H9 (cell line): ENCODE results near the gene IL1RAPL1. TPM values are rescaled to one million over a fixed set of nuclear protein-coding genes. Genes with fewer than 3 reads are reported as not detected.

Source experiments
- DNase-seq: peaks from one replicate; pipeline ENCODE4 v3.0.0-alpha.2; 2017
- H2AFZ ChIP-seq: one replicate; pipeline ENCODE4 v1.6.1; 2013; ENCODE audit warnings: mild to moderate bottlenecking, low read length, control low read depth, moderate library complexity
- H2AK5ac ChIP-seq: 2 replicates; pipeline ENCODE4 v1.6.1; 2013; ENCODE audit warnings: low read length, control low read depth, mixed read lengths; ENCODE audit not compliant: insufficient read length
- H2BK120ac ChIP-seq: one replicate; pipeline ENCODE4 v1.6.1; 2013; ENCODE audit warnings: low read depth, mild to moderate bottlenecking, low read length, control low read depth, inconsistent platforms; ENCODE audit not compliant: poor library complexity, severe bottlenecking
- H2BK12ac ChIP-seq: 2 replicates; pipeline ENCODE4 v1.6.1; 2013; ENCODE audit warnings: low read length, control low read depth, mixed read lengths, low read depth; ENCODE audit not compliant: insufficient read length
- H2BK15ac ChIP-seq: 2 replicates; pipeline ENCODE4 v1.6.1; 2013; ENCODE audit warnings: low read depth, low read length, control low read depth
- H2BK20ac ChIP-seq: one replicate; pipeline ENCODE4 v1.6.1; 2013; ENCODE audit warnings: low read depth, mild to moderate bottlenecking, low read length, control low read depth, inconsistent platforms; ENCODE audit not compliant: poor library complexity, severe bottlenecking
- H2BK5ac ChIP-seq: 2 replicates; pipeline ENCODE4 v1.6.1; 2013; ENCODE audit warnings: low read length, control low read depth, mixed read lengths; ENCODE audit not compliant: insufficient read length
- H3K14ac ChIP-seq: 2 replicates; pipeline ENCODE4 v1.6.1; 2013; ENCODE audit warnings: low read length, control low read depth; ENCODE audit not compliant: insufficient read depth
- H3K18ac ChIP-seq: 2 replicates; pipeline ENCODE4 v1.6.1; 2013; ENCODE audit warnings: low read depth, mild to moderate bottlenecking, mixed read lengths, low read length, control low read depth; ENCODE audit not compliant: insufficient read length
- H3K23ac ChIP-seq: 2 replicates; pipeline ENCODE4 v1.6.1; 2013; ENCODE audit warnings: low read length, control low read depth, mixed read lengths, low read depth; ENCODE audit not compliant: insufficient read length
- H3K23me2 ChIP-seq: 2 replicates; pipeline ENCODE4 v1.6.1; 2013; ENCODE audit warnings: low read depth, mild to moderate bottlenecking, mixed read lengths, low read length, control low read depth; ENCODE audit not compliant: insufficient read length, poor library complexity, severe bottlenecking
- H3K27ac ChIP-seq: 2 replicates; pipeline ENCODE4 v1.5.1; 2013; ENCODE audit warnings: low read length, control low read depth, mixed read lengths, low read depth; ENCODE audit not compliant: insufficient read length
- H3K27me3 ChIP-seq: 2 replicates; pipeline ENCODE4 v1.6.1; 2013; ENCODE audit warnings: low read length, control low read depth, inconsistent platforms; ENCODE audit not compliant: insufficient read depth
- H3K4ac ChIP-seq: 2 replicates; pipeline ENCODE4 v1.6.1; 2013; ENCODE audit warnings: low read depth, mild to moderate bottlenecking, control low read depth, inconsistent platforms, low read length, moderate library complexity
- H3K4me1 ChIP-seq: 2 replicates; pipeline ENCODE4 v1.6.1; 2013; ENCODE audit warnings: low read length, control low read depth, inconsistent platforms; ENCODE audit not compliant: insufficient read depth
- H3K4me2 ChIP-seq: 2 replicates; pipeline ENCODE4 v1.6.1; 2013; ENCODE audit warnings: low read length, control low read depth, mixed read lengths; ENCODE audit not compliant: insufficient read length, insufficient read depth
- H3K56ac ChIP-seq: 2 replicates; pipeline ENCODE4 v1.6.1; 2013; ENCODE audit warnings: low read depth, mild to moderate bottlenecking, mixed read lengths, low read length, control low read depth; ENCODE audit not compliant: insufficient read length
- H3K79me1 ChIP-seq: 2 replicates; pipeline ENCODE4 v1.6.1; 2013; ENCODE audit warnings: low read depth, mild to moderate bottlenecking, moderate library complexity, low read length, control low read depth, inconsistent platforms; ENCODE audit not compliant: insufficient read depth, poor library complexity, severe bottlenecking
- H3K79me2 ChIP-seq: 2 replicates; pipeline ENCODE4 v1.6.1; 2013; ENCODE audit warnings: low read length, control low read depth, inconsistent platforms; ENCODE audit not compliant: insufficient read depth
- H3K9ac ChIP-seq: 2 replicates; pipeline ENCODE4 v1.6.1; 2013; ENCODE audit warnings: low read length, control low read depth, mixed read lengths; ENCODE audit not compliant: insufficient read length; ENCODE audit errors: extremely low read depth
- H3K9me3 ChIP-seq: one replicate; pipeline ENCODE4 v1.6.1; 2013; ENCODE audit warnings: low read depth, low read length, inconsistent platforms; ENCODE audit not compliant: control insufficient read depth
- H3T11ph ChIP-seq: one replicate; pipeline ENCODE4 v1.6.1; 2013; ENCODE audit warnings: mild to moderate bottlenecking, low read length, control low read depth, inconsistent platforms
- H4K20me1 ChIP-seq: one replicate; pipeline ENCODE4 v1.6.1; 2013; ENCODE audit not compliant: control insufficient read depth, insufficient read length, insufficient read depth
- H4K5ac ChIP-seq: 2 replicates; pipeline ENCODE4 v1.6.1; 2013; ENCODE audit warnings: low read depth, mild to moderate bottlenecking, mixed read lengths, low read length, control low read depth; ENCODE audit not compliant: insufficient read length
- H4K8ac ChIP-seq: replicated peaks from 2 replicates; pipeline ENCODE4 v1.6.1; 2013; ENCODE audit warnings: low read length, control low read depth, mixed read lengths, low read depth; ENCODE audit not compliant: insufficient read length
- H4K91ac ChIP-seq: 2 replicates; pipeline ENCODE4 v1.6.1; 2013; ENCODE audit warnings: low read depth, mild to moderate bottlenecking, moderate library complexity, mixed read lengths, low read length, control low read depth; ENCODE audit not compliant: insufficient read length
- H3K27ac Mint-ChIP-seq, 3 experiments: 2 replicates in 2 of 3; 3 replicates in 1 of 3; pipeline ENCODE4 v1.8.0; 2020 to 2021; ENCODE audit warnings: mixed read lengths in 3 of 3, mild to moderate bottlenecking in 1 of 3, moderate library complexity in 1 of 3
- H3K27me3 Mint-ChIP-seq: 2 replicates; pipeline ENCODE4 v1.8.0; 2021; ENCODE audit warnings: low read depth, mild to moderate bottlenecking, moderate library complexity, mixed read lengths
- H3K36me3 Mint-ChIP-seq, 3 experiments: 2 replicates in 2 of 3; 3 replicates in 1 of 3; pipeline ENCODE4 v1.8.0; 2020 to 2021; ENCODE audit warnings: low read depth in 3 of 3, mixed read lengths in 3 of 3; ENCODE audit not compliant: insufficient read depth in 1 of 3
- H3K4me1 Mint-ChIP-seq, 2 experiments: 2 replicates each; pipeline ENCODE4 v1.8.0; 2020; ENCODE audit warnings: mixed read lengths in 2 of 2
- H3K4me3 Mint-ChIP-seq, 2 experiments: 2 replicates in 1 of 2; 3 replicates in 1 of 2; pipeline ENCODE4 v1.8.0; 2020 to 2021; ENCODE audit warnings: mild to moderate bottlenecking in 2 of 2, mixed read lengths in 2 of 2, moderate library complexity in 1 of 2
- H3K9me3 Mint-ChIP-seq, 2 experiments: 2 replicates in 1 of 2; 3 replicates in 1 of 2; pipeline ENCODE4 v1.8.0; 2020; ENCODE audit warnings: mild to moderate bottlenecking in 2 of 2, mixed read lengths in 2 of 2, moderate library complexity in 1 of 2
- CTCF ChIP-seq: fragments of 200-600 bp; sonication (generic); conservative IDR thresholded peaks from 3 replicates; pipeline ENCODE4 v1.8.0; 2021; ENCODE audit warnings: antibody characterized with exemption, mild to moderate bottlenecking
- whole genome bisulfite sequencing: extraction: QIAGEN DNeasy Blood & Tissue Kit; methylation state at CpG from one replicate; pipeline ENCODE4 v1.1.7; 2013; ENCODE audit warnings: missing lambda C conversion rate, low lambda C conversion rate, mixed read lengths; ENCODE audit not compliant: insufficient read length; ENCODE audit errors: extremely low coverage; 5-methylcytosine and 5-hydroxymethylcytosine counted together
- total RNA-seq: library from RNA; stranded (reverse); gene quantifications from 2 replicates; pipeline ENCODE4 v1.2.1, GENCODE V29; 2021

The IL1RAPL1 gene
- total RNA-seq, 1 experiment from 2014 or later: 0.31 TPM

- Histone ChIP-seq H4K5ac (no peak overlapping the region), H4K20me1 (no peaks in the 10 kb centered on the region), H4K8ac (no peak overlapping the region), H2BK15ac (no peak overlapping the region), H3K23me2 (no peaks in the 10 kb centered on the region), H3K79me1 (no peaks in the 10 kb centered on the region), H3K9ac (no peak overlapping the region), H3K9me3 (no peaks in the 10 kb centered on the region), H2AK5ac (no peak overlapping the region), H2AFZ (no peak overlapping the region), H2BK5ac (no peak overlapping the region), H3K27ac (no peak overlapping the region), H3K23ac (no peak overlapping the region), H3K18ac (no peak overlapping the region), H2BK120ac (no peak overlapping the region), H3K27me3 (no peaks in the 10 kb centered on the region), H3K79me2 (no peaks in the 10 kb centered on the region), H3K4me1 (no peaks in the 10 kb centered on the region), H3K14ac (no peak overlapping the region), H3K56ac (no peak overlapping the region), H4K91ac (no peak overlapping the region), H2BK12ac (no peak overlapping the region), H2BK20ac (no peak overlapping the region), H3K4ac (no peak overlapping the region), H3T11ph (no peak overlapping the region), H3K4me2 (no peak overlapping the region)
- peaks cover 3 to 51% of the 10 kb centered on the region in 2 experiments; a peak in 4 of 5 replicates for H3K9me3 Mint-ChIP-seq
- no peak overlapping the region for H3K4me3 Mint-ChIP-seq
- TF ChIP-seq CTCF: no peak
- H3K36me3 Mint-ChIP-seq: no peaks in the 10 kb centered on the region; a peak in 1 of 7 replicates
- no peak overlapping the region for H3K27ac Mint-ChIP-seq
- H3K4me1 Mint-ChIP-seq: no peaks in the 10 kb centered on the region
- H3K27me3 Mint-ChIP-seq: no peaks in the 10 kb centered on the region
- WGBS: no CpG with 5 or more reads among the region's 2 CpGs
- DNase-seq: no peak
Observed at GRCh38 chrX:29461039-29461438, 873.8 kb downstream of the IL1RAPL1 start.
